Measurements from ENCODE around the gene LMNTD2. TPM values are rescaled to one million over a fixed set of nuclear protein-coding genes. Genes with fewer than 3 reads are reported as not detected.

LMNTD2 gene
- total and polyA plus RNA-seq, 2 experiments from 2014 or later: 0.22 to 0.36 TPM

DNA sequence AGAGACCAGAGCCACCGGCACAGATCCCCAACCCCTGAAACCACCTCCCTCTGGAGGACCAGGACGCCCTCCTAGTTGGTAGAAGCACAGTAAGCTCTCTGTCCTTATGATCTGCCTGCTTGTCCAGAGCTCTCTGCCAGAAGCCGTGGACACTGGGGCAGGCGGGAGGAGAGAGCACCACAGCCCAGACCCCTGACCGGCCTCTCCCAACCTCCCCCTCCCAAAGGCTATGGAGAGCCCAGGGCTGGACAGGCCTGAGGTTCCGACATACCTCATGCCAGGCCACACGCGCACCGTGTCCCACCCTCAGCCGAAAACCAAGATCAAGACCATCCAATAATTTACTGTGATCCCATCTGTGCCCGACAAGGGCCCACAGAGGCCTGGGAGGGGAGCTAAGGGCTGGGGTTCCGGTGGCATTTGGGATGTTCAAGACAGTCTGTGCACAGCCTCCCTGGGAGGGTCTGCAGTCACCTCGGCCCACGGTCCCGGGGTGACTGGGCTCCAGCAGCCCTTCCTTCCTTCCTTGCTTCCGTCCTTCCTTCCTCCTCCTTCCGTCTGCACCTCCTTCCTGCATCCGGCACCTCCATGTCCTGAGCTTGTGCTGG is 28.5 kb downstream of the LMNTD2 start:
- no peaks in the 10 kb centered on the region for H4K20me1 ChIP-seq (ENCODE audit: insufficient read depth)
- no peak for DNase-seq
- TF ChIP-seq EZH2 (IDR thresholded peaks at IDR 0.05; ENCODE audit: insufficient read depth, poor library complexity, severe bottlenecking): no peak
- TF ChIP-seq EZH2phosphoT487 (IDR thresholded peaks at IDR 0.05; ENCODE audit: insufficient read depth, low read depth): no peak
- H3K9me2 ChIP-seq (ENCODE audit: insufficient read depth): no peaks in the 10 kb centered on the region
- WGBS, 2 experiments (ENCODE audit: low coverage in 1 of 2, low lambda C conversion rate in 2 of 2, missing lambda C conversion rate in 2 of 2): 83 to 88% methylated on average over 16 to 18 of the region's 18 CpGs
- no peak overlapping the region for H3K27ac ChIP-seq
- no peaks in the 10 kb centered on the region for H3K27me3 ChIP-seq (replicated peaks; ENCODE audit: insufficient read depth)
- H3K9me3 ChIP-seq (ENCODE audit: low read depth): no peaks in the 10 kb centered on the region
- no peak overlapping the region for H3K9ac ChIP-seq
- in situ Hi-C loops (cut with MboI): no loop called here
- no peaks in the 10 kb centered on the region for H3F3A ChIP-seq (ENCODE audit: insufficient read depth)
- H3K79me2 ChIP-seq (ENCODE audit: insufficient read depth): peaks cover 17% of the 10 kb centered on the region
- no peaks in the 10 kb centered on the region for H3K36me3 ChIP-seq (ENCODE audit: low read depth)
- no peak overlapping the region for H2AFZ ChIP-seq
- H3K4me2 ChIP-seq (ENCODE audit: unreplicated experiment): no peak overlapping the region
- no peaks in the 10 kb centered on the region for H3K4me1 ChIP-seq (ENCODE audit: insufficient read depth)
- no peak overlapping the region for H3K4me3 ChIP-seq

DNA sequence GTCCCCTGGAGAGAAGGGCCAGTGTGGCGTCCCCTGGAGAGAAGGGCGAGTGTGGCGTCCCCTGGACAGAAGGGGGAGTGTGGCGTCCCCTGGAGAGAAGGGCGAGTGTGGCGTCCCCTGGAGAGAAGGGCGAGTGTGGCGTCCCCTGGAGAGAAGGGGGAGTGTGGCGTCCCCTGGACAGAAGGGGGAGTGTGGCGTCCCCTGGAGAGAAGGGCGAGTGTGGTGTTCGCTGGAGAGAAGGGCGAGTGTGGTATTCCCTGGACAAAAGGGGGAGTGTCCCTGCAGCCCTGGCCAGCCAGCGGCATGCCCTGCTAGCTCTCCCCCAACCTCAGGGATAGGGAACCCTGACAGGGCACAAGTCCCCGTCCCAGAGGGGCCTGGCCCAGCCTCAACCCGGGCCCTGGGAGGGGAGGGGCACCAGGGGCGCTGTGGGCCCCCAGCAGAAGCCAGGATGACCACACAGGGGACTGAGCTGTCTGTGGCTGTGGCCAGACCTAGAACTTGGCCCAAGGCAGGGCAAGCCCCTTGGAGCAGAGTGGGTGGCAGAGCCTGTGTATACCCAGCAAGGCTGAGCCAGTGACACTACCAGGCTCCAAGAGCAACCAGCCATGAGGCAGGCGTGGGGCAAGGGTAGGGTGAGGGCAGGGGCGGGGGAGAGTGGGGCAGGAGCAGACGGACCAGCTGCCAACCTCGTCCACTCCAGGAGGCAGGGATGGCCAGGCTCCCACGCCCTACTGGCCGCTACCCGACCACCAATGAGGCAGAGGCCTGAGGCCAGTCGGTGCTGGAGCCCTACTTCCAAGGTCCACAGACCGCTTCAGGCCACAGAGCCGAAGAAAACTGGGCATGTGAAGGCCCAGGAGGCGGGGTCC is 29.3 kb downstream of the LMNTD2 start:
- Histone ChIP-seq H3K9me2 (ENCODE audit: insufficient read depth) (no peaks in the 10 kb centered on the region), H3K36me3 (ENCODE audit: low read depth) (no peaks in the 10 kb centered on the region), H3F3A (ENCODE audit: insufficient read depth) (no peaks in the 10 kb centered on the region), H2AFZ (no peak overlapping the region), H3K4me2 (ENCODE audit: unreplicated experiment) (no peak overlapping the region), H3K79me2 (ENCODE audit: insufficient read depth) (peaks cover 17% of the 10 kb centered on the region), H3K9me3 (ENCODE audit: low read depth) (no peaks in the 10 kb centered on the region), H3K4me1 (ENCODE audit: insufficient read depth) (no peaks in the 10 kb centered on the region), H4K20me1 (ENCODE audit: insufficient read depth) (no peaks in the 10 kb centered on the region), H3K4me3 (no peak overlapping the region), H3K27ac (no peak overlapping the region), H3K9ac (no peak overlapping the region), H3K27me3 (replicated peaks; ENCODE audit: insufficient read depth) (no peaks in the 10 kb centered on the region)
- TF ChIP-seq EZH2 (IDR thresholded peaks at IDR 0.05; ENCODE audit: insufficient read depth, poor library complexity, severe bottlenecking) (no peak), EZH2phosphoT487 (IDR thresholded peaks at IDR 0.05; ENCODE audit: insufficient read depth, low read depth) (no peak)
- in situ Hi-C loops (cut with MboI): no loop called here
- no peak for DNase-seq
- WGBS, 2 experiments (ENCODE audit: low coverage in 1 of 2, low lambda C conversion rate in 2 of 2, missing lambda C conversion rate in 2 of 2): 89 to 93% methylated on average over 8 to 28 of the region's 28 CpGs

DNA sequence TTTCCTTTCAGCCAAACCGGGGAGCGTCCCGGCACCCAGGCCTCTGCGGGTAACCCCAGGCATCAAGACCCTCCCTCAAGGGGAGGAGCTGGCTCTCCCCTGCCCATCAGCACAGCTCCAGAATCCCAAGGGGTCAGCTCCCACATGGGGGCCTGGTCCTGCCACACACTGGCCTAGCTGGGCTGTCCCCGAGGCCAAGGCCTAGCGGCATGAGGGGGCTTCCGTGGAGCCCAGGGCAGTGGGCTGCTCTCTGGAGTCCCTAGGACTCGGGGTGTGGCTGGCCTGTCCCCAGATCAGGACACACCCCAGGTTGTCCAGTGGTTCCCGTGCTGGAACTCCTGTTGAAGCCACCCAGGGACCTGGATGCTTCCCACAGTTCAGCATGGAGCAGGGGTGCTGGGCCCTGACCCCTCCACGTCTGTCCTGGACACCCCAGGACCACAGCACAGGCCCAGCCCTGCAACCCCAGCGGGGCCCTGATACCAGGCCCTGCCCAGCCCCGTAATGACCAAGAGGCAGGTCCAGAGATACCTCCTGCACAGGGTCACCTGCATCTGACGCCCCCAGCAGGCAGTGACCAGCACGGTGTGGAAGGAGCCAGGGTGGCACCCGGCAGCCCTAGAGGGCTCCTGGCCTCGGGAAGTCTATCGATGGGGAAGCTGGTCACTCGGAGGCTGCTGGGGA is 30.7 kb downstream of the LMNTD2 start:
- no peak for DNase-seq
- in situ Hi-C loops (cut with MboI): no loop called here
- no peaks in the 10 kb centered on the region for H3K9me3 ChIP-seq (ENCODE audit: low read depth)

More for the DNA sequence above, 30.7 kb downstream of the LMNTD2 start:
- Histone ChIP-seq H3K79me2 (ENCODE audit: insufficient read depth) (peaks cover 16% of the 10 kb centered on the region), H3K27me3 (replicated peaks; ENCODE audit: insufficient read depth) (no peaks in the 10 kb centered on the region), H3F3A (ENCODE audit: insufficient read depth) (no peaks in the 10 kb centered on the region), H3K27ac (no peak overlapping the region), H3K4me3 (no peak overlapping the region), H3K9ac (no peak overlapping the region), H2AFZ (no peak overlapping the region), H3K36me3 (ENCODE audit: low read depth) (no peaks in the 10 kb centered on the region), H3K4me2 (ENCODE audit: unreplicated experiment) (no peak overlapping the region), H3K4me1 (ENCODE audit: insufficient read depth) (no peaks in the 10 kb centered on the region), H4K20me1 (ENCODE audit: insufficient read depth) (no peaks in the 10 kb centered on the region), H3K9me2 (ENCODE audit: insufficient read depth) (no peaks in the 10 kb centered on the region)
- TF ChIP-seq EZH2phosphoT487 (IDR thresholded peaks at IDR 0.05; ENCODE audit: insufficient read depth, low read depth) (no peak), EZH2 (IDR thresholded peaks at IDR 0.05; ENCODE audit: insufficient read depth, poor library complexity, severe bottlenecking) (no peak)
- 67 to 77% methylated on average over 18 of the region's 18 CpGs for WGBS, 2 experiments (ENCODE audit: low coverage in 1 of 2, low lambda C conversion rate in 2 of 2, missing lambda C conversion rate in 2 of 2)

Data from GM23248 (cell line).